C4-2B (cell line): ENCODE measurements around the gene LCE2C.

Experiments
- CTCF ChIP-seq: fragments of 450-650 bp; conservative IDR thresholded peaks from 2 replicates; pipeline ENCODE4 v1.5.1; 2017; ENCODE audit warnings: mild to moderate bottlenecking
- ZFX ChIP-seq: fragments of 450-650 bp; IDR thresholded peaks from 2 replicates; pipeline ENCODE4 v1.6.1; 2017

GRCh38 chr1:152643945-152644344 is 31.1 kb upstream of the LCE2C start:
- TF ChIP-seq CTCF: no peak
- TF ChIP-seq ZFX: no peak
